Caco-2 (cell line): ENCODE measurements around the gene SSH2. TPM values are rescaled to one million over a fixed set of nuclear protein-coding genes. Genes with fewer than 3 reads are reported as not detected.

Experiments used
- BruUV-seq: library from RNA; stranded (reverse); fragments of 400-500 nt; replicated peaks from 2 replicates; lab custom pipeline; 2021; lab: Mats Ljungman, UMichigan
- CTCF ChIA-PET: fragments of 300-600 bp; sonication (Branson Sonifier 250); formaldehyde crosslinking; loops from one replicate; lab custom pipeline; 2022; ENCODE audit warnings: antibody characterized with exemption; lab: Charles Lee
- POLR2A ChIA-PET: fragments of 300-600 bp; sonication (Branson Sonifier 250); formaldehyde crosslinking; loops from one replicate; lab custom pipeline; 2022; ENCODE audit warnings: antibody characterized with exemption; lab: Charles Lee
- DNase-seq, 2 experiments: peaks; one replicate each; pipeline versions ENCODE4 v3.0.0 to v3.0.0-alpha.2; 2020 to 2022
- H3K27me3 ChIP-seq: replicated peaks from 2 replicates; pipeline ENCODE4 v1.6.0; 2011; ENCODE audit warnings: low read length; ENCODE audit not compliant: control insufficient read depth, insufficient read depth
- H3K36me3 ChIP-seq: 2 replicates; pipeline ENCODE4 v1.5.1; 2011; ENCODE audit warnings: low read length; ENCODE audit not compliant: control insufficient read depth, insufficient read depth
- H3K4me1 ChIP-seq: fragments of 250-450 bp; sonication (Bioruptor Pico); 2 replicates; pipeline ENCODE4 v1.5.1; 2020; ENCODE audit warnings: mild to moderate bottlenecking
- H3K4me3 ChIP-seq: 2 replicates; pipeline ENCODE4 v1.5.1; 2011; ENCODE audit warnings: low read depth, mild to moderate bottlenecking, control low read depth, low read length
- H3K9me3 ChIP-seq: fragments of 250-450 bp; sonication (Bioruptor Pico); 2 replicates; pipeline ENCODE4 v1.5.1; 2020; ENCODE audit warnings: mild to moderate bottlenecking, moderate library complexity
- H3K27ac Mint-ChIP-seq: one replicate; pipeline ENCODE4 v1.8.0; 2022; ENCODE audit warnings: mixed read lengths; ENCODE audit not compliant: unreplicated experiment
- H3K27me3 Mint-ChIP-seq: one replicate; pipeline ENCODE4 v1.8.0; 2022; ENCODE audit warnings: mixed read lengths; ENCODE audit not compliant: insufficient read depth, unreplicated experiment
- H3K36me3 Mint-ChIP-seq: one replicate; pipeline ENCODE4 v1.8.0; 2022; ENCODE audit warnings: mild to moderate bottlenecking, mixed read lengths; ENCODE audit not compliant: insufficient read depth, unreplicated experiment
- H3K4me1 Mint-ChIP-seq: one replicate; pipeline ENCODE4 v1.8.0; 2022; ENCODE audit warnings: low read depth, mixed read lengths; ENCODE audit not compliant: unreplicated experiment
- H3K4me3 Mint-ChIP-seq: one replicate; pipeline ENCODE4 v1.8.0; 2022; ENCODE audit warnings: mild to moderate bottlenecking, moderate library complexity, mixed read lengths; ENCODE audit not compliant: unreplicated experiment
- H3K9me3 Mint-ChIP-seq: one replicate; pipeline ENCODE4 v1.8.0; 2022; ENCODE audit warnings: mixed read lengths; ENCODE audit not compliant: unreplicated experiment
- CTCF ChIP-seq, 2 experiments: fragments of 200-600 bp in 1 of 2; IDR thresholded peaks; 1 replicate in 1 of 2; 2 replicates in 1 of 2; pipeline versions ENCODE4 v1.5.1 to v1.8.0; 2011 to 2022; ENCODE audit warnings: antibody characterized with exemption in 1 of 2, control low read depth in 1 of 2, inconsistent platforms in 1 of 2, low read depth in 1 of 2, low read length in 1 of 2, mild to moderate bottlenecking in 1 of 2, moderate library complexity in 1 of 2; ENCODE audit not compliant: insufficient read depth in 1 of 2, severe bottlenecking in 1 of 2, unreplicated experiment in 1 of 2
- intact Hi-C: fragments of 100-400 bp; cut with micrococcal nuclease; formaldehyde crosslinking; loops from one replicate; pipeline ENCODE4 v1.10.0; 2022; ENCODE audit not compliant: unreplicated experiment
- total RNA-seq: library from RNA; stranded (reverse); gene quantifications from 2 replicates; pipeline ENCODE4 v1.2.3, GENCODE V29; 2022

Gene SSH2
- total RNA-seq, 1 experiment from 2014 or later, result 48.2 TPM

DNA sequence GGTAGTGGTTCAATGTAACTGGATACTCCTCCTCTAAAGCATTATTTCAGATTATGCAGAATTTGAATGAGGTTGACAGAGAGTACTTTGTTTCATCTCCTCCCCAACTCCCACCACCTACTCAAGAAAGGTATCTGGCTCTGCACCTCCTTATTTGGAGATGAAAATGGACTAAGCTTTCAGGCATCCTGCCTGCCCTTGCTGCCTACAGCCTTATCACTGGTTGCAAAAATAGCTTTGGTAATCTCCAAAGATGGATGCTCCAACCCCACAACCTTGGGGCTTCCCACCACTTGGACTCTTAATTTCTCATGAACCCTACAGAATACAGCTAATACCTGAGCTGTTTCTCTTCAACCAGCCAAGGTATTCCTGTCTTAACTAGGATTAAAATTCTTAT lies 262.1 kb downstream of the SSH2 start:
- Histone ChIP-seq H3K4me3 (no peak overlapping the region), H3K4me1 (peaks cover 22% of the 10 kb centered on the region), H3K27me3 (no peaks in the 10 kb centered on the region), H3K36me3 (no peaks in the 10 kb centered on the region), H3K9me3 (no peaks in the 10 kb centered on the region)
- Mint-ChIP-seq H3K36me3 (peaks cover 33% of the 10 kb centered on the region), H3K9me3 (no peaks in the 10 kb centered on the region), H3K4me1 (peaks cover 20% of the 10 kb centered on the region), H3K27me3 (no peaks in the 10 kb centered on the region), H3K4me3 (no peak overlapping the region), H3K27ac (no peak overlapping the region)
- ChIA-PET CTCF (interaction anchor here (0.6 kb wide), 1 partner anchor 110 kb away, joined by 3 read pairs; no protein-coding TSS in a partner anchor), POLR2A (no interaction called here)
- no peak for TF ChIP-seq CTCF (IDR thresholded peaks at IDR 0.05; ENCODE audit: insufficient read depth in 1 of 2, low read depth in 1 of 2, low read length in 1 of 2, severe bottlenecking in 1 of 2, unreplicated experiment in 1 of 2)
- intact Hi-C loops, result no loop called here
- no TSS peak for BruUV-seq
- no peak for DNase-seq

DNA sequence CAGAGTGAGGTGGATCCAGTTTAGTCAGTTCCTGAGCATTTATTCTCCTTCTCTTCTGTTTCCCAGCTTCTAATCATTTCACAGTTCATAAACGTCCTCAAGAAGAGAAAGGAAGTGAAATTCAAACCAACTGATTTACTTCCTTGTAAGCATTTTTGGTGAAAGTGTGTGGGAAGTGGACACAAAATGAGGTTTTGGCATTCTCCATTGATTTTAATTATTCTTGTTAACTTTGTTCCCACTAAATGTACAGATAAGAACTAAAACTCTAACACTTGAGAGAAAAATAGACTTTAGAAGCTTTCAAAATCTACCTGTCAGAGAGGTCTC lies 264.6 kb downstream of the SSH2 start:
- H3K36me3 ChIP-seq, result no peaks in the 10 kb centered on the region
- TF ChIP-seq CTCF (IDR thresholded peaks at IDR 0.05; ENCODE audit: insufficient read depth in 1 of 2, low read depth in 1 of 2, low read length in 1 of 2, severe bottlenecking in 1 of 2, unreplicated experiment in 1 of 2), result no peak
- peaks cover 33% of the 10 kb centered on the region for H3K36me3 Mint-ChIP-seq
- no peak overlapping the region for H3K4me3 ChIP-seq
- no TSS peak for BruUV-seq
- peaks cover 22% of the 10 kb centered on the region for H3K4me1 Mint-ChIP-seq
- H3K9me3 Mint-ChIP-seq, result peaks cover 7% of the 10 kb centered on the region
- no peaks in the 10 kb centered on the region for H3K27me3 Mint-ChIP-seq
- H3K4me3 Mint-ChIP-seq, result no peak overlapping the region
- H3K9me3 ChIP-seq, result no peaks in the 10 kb centered on the region
- CTCF ChIA-PET, result interaction anchor here (0.9 to 1.5 kb wide), 2 partner anchors 10 to 114 kb away, joined by 3 to 4 read pairs; no protein-coding TSS in a partner anchor
- no peaks in the 10 kb centered on the region for H3K27me3 ChIP-seq
- peaks cover 23% of the 10 kb centered on the region for H3K4me1 ChIP-seq
- POLR2A ChIA-PET, result no interaction called here
- no peak for DNase-seq
- intact Hi-C loops, result no loop called here
- H3K27ac Mint-ChIP-seq, result no peak overlapping the region

DNA sequence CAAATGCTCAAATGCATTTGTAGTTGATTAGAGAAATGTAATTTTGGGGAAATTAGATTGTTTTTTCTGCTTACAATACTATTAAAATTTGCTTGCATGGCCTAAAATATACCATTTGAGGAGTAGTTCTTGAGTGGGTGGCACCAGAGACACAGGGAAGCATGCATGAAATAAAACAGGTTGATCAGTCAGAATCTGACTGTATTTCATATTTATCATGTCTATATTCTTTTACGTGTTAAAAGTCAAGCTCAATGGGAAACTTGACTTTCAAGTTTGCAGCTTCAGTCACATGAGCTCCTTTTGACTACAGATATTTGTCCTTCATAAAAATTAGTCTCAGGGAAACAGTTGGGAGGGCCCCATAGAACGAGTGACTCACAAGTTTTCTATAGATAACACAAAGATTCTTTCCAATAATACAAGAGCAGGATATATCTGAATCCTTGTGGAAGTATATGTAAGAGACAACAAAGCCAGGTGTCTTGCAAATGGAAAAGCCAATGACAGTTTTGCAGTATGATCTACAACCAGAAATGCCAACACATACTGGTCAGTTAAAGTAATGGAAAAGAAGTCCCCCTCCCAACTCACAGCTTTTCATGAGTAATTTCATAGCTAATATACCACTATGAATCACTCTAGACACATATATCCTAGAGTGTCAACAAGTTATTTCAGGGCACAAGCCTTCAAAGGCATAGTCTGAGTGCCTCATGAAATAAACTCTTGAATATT lies 265.1 kb downstream of the SSH2 start:
- no TSS peak for BruUV-seq
- POLR2A ChIA-PET, result no interaction called here
- Histone ChIP-seq H3K4me1 (peaks cover 23% of the 10 kb centered on the region), H3K4me3 (no peak overlapping the region), H3K36me3 (no peaks in the 10 kb centered on the region; the same call in 1 of the 2 replicates), H3K9me3 (no peaks in the 10 kb centered on the region), H3K27me3 (no peaks in the 10 kb centered on the region)
- Mint-ChIP-seq H3K27me3 (no peaks in the 10 kb centered on the region), H3K27ac (no peak overlapping the region), H3K4me3 (no peak overlapping the region), H3K36me3 (peaks cover 29% of the 10 kb centered on the region), H3K4me1 (peaks cover 22% of the 10 kb centered on the region), H3K9me3 (peaks cover 10% of the 10 kb centered on the region)
- peak in 1 of 2 experiments; percentile 20 for DNase-seq
- CTCF ChIA-PET, result interaction anchor here (0.6 to 1.5 kb wide), 3 partner anchors 10 to 114 kb away, joined by 3 to 12 read pairs (median 4); no protein-coding TSS in a partner anchor
- intact Hi-C loops, result no loop called here
- TF ChIP-seq CTCF (IDR thresholded peaks at IDR 0.05; ENCODE audit: insufficient read depth in 1 of 2, low read depth in 1 of 2, low read length in 1 of 2, severe bottlenecking in 1 of 2, unreplicated experiment in 1 of 2), result no peak
